ENCODE measurements around the gene PRRT1B.

PRRT1B gene

GRCh38 chr9:131587331-131587730, 42.0 kb downstream of the PRRT1B start:
- no peak for TF ChIP-seq TAF1 (IDR thresholded peaks at IDR 0.05; ENCODE audit: borderline replicate concordance, insufficient read depth, low read length)
- no peak for TF ChIP-seq POLR2AphosphoS5 (IDR thresholded peaks at IDR 0.05; ENCODE audit: low read depth, low read length)
- no peak for TF ChIP-seq FOXP2 (optimal IDR thresholded peaks at IDR 0.05; ENCODE audit: borderline replicate concordance, extremely low read depth, extremely low read length, insufficient read depth)
- TF ChIP-seq, protein P1, sequence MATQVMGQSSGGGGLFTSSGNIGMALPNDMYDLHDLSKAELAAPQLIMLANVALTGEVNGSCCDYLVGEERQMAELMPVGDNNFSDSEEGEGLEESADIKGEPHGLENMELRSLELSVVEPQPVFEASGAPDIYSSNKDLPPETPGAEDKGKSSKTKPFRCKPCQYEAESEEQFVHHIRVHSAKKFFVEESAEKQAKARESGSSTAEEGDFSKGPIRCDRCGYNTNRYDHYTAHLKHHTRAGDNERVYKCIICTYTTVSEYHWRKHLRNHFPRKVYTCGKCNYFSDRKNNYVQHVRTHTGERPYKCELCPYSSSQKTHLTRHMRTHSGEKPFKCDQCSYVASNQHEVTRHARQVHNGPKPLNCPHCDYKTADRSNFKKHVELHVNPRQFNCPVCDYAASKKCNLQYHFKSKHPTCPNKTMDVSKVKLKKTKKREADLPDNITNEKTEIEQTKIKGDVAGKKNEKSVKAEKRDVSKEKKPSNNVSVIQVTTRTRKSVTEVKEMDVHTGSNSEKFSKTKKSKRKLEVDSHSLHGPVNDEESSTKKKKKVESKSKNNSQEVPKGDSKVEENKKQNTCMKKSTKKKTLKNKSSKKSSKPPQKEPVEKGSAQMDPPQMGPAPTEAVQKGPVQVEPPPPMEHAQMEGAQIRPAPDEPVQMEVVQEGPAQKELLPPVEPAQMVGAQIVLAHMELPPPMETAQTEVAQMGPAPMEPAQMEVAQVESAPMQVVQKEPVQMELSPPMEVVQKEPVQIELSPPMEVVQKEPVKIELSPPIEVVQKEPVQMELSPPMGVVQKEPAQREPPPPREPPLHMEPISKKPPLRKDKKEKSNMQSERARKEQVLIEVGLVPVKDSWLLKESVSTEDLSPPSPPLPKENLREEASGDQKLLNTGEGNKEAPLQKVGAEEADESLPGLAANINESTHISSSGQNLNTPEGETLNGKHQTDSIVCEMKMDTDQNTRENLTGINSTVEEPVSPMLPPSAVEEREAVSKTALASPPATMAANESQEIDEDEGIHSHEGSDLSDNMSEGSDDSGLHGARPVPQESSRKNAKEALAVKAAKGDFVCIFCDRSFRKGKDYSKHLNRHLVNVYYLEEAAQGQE (IDR thresholded peaks at IDR 0.05; ENCODE audit: insufficient read depth in 1 of 2, low read depth in 2 of 2, low read length in 2 of 2): no peak
- no peak for TF ChIP-seq SIN3A (IDR thresholded peaks at IDR 0.05; ENCODE audit: borderline replicate concordance, insufficient read depth, low read length)

DNA sequence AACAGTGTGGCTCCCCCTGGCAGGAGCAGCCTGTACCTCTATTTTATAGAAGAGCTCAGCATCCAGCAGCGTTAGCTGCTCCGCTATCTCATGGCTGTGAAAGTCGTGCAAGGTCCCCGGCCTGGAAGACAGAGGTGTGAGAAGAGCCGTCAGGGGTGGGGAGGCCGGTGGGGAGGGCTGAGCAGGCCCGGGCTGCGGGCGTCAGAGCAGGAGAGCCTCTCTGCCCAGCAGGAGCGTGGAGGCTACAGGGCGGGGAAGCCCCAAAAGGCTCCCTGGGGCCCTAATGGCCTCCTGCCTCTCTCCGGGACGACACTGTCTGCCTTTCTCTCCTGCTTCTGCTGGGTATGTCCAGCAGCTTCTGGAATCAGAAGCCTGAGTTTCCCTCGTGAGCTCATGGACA, 42.6 kb downstream of the PRRT1B start:
- TF ChIP-seq FOXP2 (optimal IDR thresholded peaks at IDR 0.05; ENCODE audit: borderline replicate concordance, extremely low read depth, extremely low read length, insufficient read depth) (no peak), TAF1 (IDR thresholded peaks at IDR 0.05; ENCODE audit: borderline replicate concordance, insufficient read depth, low read length) (no peak), SIN3A (IDR thresholded peaks at IDR 0.05; ENCODE audit: borderline replicate concordance, insufficient read depth, low read length) (no peak), POLR2AphosphoS5 (IDR thresholded peaks at IDR 0.05; ENCODE audit: low read depth, low read length) (no peak)
- TF ChIP-seq, protein P1 (IDR thresholded peaks at IDR 0.05; ENCODE audit: insufficient read depth in 1 of 2, low read depth in 2 of 2, low read length in 2 of 2): no peak

- TF ChIP-seq, protein P1 (IDR thresholded peaks at IDR 0.05; ENCODE audit: insufficient read depth in 1 of 2, low read depth in 2 of 2, low read length in 2 of 2): no peak
- TF ChIP-seq FOXP2 (optimal IDR thresholded peaks at IDR 0.05; ENCODE audit: borderline replicate concordance, extremely low read depth, extremely low read length, insufficient read depth) (no peak), TAF1 (IDR thresholded peaks at IDR 0.05; ENCODE audit: borderline replicate concordance, insufficient read depth, low read length) (no peak), POLR2AphosphoS5 (IDR thresholded peaks at IDR 0.05; ENCODE audit: low read depth, low read length) (no peak), SIN3A (IDR thresholded peaks at IDR 0.05; ENCODE audit: borderline replicate concordance, insufficient read depth, low read length) (no peak)
Measured at GRCh38 chr9:131588396-131588795, 43.1 kb downstream of the PRRT1B start.

DNA sequence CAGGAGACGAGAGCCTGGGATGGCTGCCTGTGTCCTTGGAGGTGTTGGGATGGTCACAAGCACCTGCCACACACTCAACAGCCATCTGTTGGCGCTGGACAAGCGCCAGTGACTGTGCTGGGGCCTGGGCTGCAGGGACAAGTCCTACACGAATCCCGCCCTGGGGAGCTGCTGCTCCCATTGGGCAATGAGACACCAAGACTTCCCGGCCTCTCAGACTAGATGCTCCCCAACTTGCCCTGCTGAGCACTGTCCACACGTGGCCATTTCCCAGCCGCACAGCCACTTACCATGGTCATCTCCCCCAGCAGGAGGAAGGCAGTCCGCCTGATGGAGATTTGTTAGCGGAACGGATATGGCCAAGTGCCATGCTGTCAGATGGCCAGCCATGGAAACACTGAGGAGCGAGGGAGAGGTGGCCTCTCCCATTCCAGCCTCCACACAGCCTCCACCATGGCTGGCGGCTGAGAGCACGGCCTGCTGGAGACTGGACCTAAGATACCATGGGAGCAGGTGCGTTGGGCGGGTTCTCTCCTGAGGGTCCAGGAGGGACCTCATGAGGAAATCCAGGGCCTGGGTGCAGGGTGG, 43.9 kb downstream of the PRRT1B start:
- no peak for TF ChIP-seq SIN3A (IDR thresholded peaks at IDR 0.05; ENCODE audit: borderline replicate concordance, insufficient read depth, low read length)
- no peak for TF ChIP-seq POLR2AphosphoS5 (IDR thresholded peaks at IDR 0.05; ENCODE audit: low read depth, low read length)
- TF ChIP-seq, protein P1 (IDR thresholded peaks at IDR 0.05; ENCODE audit: insufficient read depth in 1 of 2, low read depth in 2 of 2, low read length in 2 of 2): no peak
- no peak for TF ChIP-seq FOXP2 (optimal IDR thresholded peaks at IDR 0.05; ENCODE audit: borderline replicate concordance, extremely low read depth, extremely low read length, insufficient read depth)
- no peak for TF ChIP-seq TAF1 (IDR thresholded peaks at IDR 0.05; ENCODE audit: borderline replicate concordance, insufficient read depth, low read length)
